NB4 (cell line): Measurements from ENCODE around the gene ABHD16B.

Experiments
- DNase-seq: peaks from one replicate; pipeline ENCODE4 v3.0.0; 2010; ENCODE audit warnings: low read depth
- H3K4me3 ChIP-seq: one replicate; pipeline ENCODE4 v1.5.1; 2011; ENCODE audit warnings: mild to moderate bottlenecking, low read depth, low read length, moderate library complexity
- MYC ChIP-seq: IDR thresholded peaks from 2 replicates; pipeline ENCODE4 v1.6.1; 2011; ENCODE audit warnings: low read depth, low read length
- POLR2A ChIP-seq: IDR thresholded peaks from 2 replicates; pipeline ENCODE4 v1.6.1; 2011; ENCODE audit warnings: mild to moderate bottlenecking; ENCODE audit not compliant: insufficient read length; ENCODE audit errors: extremely low read depth
- TF ChIP-seq, protein P1 (sequence below): IDR thresholded peaks from one replicate; pipeline ENCODE4 v1.5.1; 2012; ENCODE audit warnings: low read depth, low read length
- TF ChIP-seq, protein P2 (sequence below): IDR thresholded peaks from 2 replicates; pipeline ENCODE4 v1.6.1; 2011; ENCODE audit warnings: low read depth, low read length

ABHD16B gene

DNA sequence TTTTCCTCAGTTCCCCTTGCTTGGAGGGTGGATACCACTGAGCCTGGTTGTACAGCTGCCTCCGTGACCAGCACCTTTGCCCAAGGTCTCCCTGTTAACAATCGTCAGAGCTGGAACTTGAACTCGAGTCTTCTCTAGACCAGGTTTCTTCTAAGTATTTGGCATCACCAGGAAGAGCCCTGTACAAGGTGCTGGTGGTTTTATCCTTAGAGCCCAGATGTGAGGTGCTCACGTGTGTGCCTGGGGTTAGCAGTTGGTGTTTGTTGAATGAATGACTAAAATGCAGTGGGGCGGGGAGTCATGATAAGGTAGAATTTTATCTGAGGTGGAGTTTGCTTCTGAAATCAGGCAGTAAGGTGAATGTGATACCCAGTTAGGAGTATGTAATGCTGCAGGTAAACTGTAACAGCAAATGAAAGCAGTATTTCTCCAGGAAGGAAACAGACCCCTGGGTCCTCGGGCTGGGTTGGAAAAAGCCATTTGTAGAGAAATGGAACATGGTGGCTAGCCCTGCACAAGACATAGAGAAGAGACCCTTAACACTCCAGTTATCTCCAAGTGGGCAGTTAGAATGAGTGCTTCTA is 36.8 kb downstream of the ABHD16B start:
- no peak overlapping the region for H3K4me3 ChIP-seq
- TF ChIP-seq MYC = no peak
- TF ChIP-seq POLR2A = no peak
- TF ChIP-seq, protein P1, sequence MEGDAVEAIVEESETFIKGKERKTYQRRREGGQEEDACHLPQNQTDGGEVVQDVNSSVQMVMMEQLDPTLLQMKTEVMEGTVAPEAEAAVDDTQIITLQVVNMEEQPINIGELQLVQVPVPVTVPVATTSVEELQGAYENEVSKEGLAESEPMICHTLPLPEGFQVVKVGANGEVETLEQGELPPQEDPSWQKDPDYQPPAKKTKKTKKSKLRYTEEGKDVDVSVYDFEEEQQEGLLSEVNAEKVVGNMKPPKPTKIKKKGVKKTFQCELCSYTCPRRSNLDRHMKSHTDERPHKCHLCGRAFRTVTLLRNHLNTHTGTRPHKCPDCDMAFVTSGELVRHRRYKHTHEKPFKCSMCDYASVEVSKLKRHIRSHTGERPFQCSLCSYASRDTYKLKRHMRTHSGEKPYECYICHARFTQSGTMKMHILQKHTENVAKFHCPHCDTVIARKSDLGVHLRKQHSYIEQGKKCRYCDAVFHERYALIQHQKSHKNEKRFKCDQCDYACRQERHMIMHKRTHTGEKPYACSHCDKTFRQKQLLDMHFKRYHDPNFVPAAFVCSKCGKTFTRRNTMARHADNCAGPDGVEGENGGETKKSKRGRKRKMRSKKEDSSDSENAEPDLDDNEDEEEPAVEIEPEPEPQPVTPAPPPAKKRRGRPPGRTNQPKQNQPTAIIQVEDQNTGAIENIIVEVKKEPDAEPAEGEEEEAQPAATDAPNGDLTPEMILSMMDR = no peak
- TF ChIP-seq, protein P2, sequence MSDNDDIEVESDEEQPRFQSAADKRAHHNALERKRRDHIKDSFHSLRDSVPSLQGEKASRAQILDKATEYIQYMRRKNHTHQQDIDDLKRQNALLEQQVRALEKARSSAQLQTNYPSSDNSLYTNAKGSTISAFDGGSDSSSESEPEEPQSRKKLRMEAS = no peak
- DNase-seq = peak; percentile 2

DNA sequence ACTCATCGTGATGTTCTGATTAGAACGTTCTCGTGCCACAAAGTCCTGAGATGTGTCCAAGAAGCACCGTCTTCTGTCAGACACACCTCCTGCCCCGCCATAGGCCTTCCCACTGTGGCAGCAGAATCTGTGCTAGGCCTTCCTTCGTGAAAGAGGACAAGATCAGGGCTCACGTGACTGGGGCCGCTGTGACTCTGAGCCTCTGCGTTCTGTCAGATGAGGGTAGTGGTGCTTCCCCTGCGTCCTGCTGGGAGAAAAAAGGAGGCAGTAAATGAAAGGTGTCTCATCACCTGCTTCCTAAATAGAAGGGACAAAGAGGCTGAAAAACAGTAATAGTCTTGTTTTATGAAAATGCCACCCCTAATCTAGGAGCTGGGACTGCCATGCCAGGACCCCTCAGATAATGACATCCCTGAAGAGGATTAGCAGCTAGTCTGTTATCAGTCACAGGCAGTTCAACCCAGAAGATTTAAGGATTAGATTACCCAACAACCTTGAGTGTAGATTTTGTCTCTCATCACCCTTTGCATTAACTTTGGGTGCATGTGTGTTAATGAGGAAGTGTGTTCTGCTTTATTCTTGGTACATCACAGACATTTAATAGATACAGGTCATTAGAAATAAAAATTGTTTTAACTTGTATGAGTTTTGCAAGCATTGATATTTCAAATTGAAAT is 37.7 kb downstream of the ABHD16B start:
- H3K4me3 ChIP-seq = no peak overlapping the region
- DNase-seq = peak; percentile 79
- TF ChIP-seq, protein P2 = no peak
- TF ChIP-seq, protein P1 = no peak
- TF ChIP-seq MYC = no peak
- TF ChIP-seq POLR2A = no peak

- peak; percentile 70 for DNase-seq
- TF ChIP-seq, protein P2 = 0 out of 2 replicates have a peak, but pooled peaks have one; percentile 14
- TF ChIP-seq POLR2A = no peak
- peak overlapping the region; percentile 30 for H3K4me3 ChIP-seq
These were observed 39.1 kb downstream of the ABHD16B start for GRCh38 chr20:63900413-63900812.

- DNase-seq = peak; percentile 87
- TF ChIP-seq, protein P1 = no peak
- 0 out of 2 replicates have a peak, but pooled peaks have one; percentile 23 for TF ChIP-seq MYC
- no peak for TF ChIP-seq POLR2A
- TF ChIP-seq, protein P2 = no peak
These were observed 42.7 kb downstream of the ABHD16B start for GRCh38 chr20:63903796-63904561.

GRCh38 chr20:63908008-63908682 is 46.8 kb downstream of the ABHD16B start:
- TF ChIP-seq POLR2A (no peak), MYC (no peak)
- TF ChIP-seq, protein P1 = no peak
- TF ChIP-seq, protein P2 = no peak
- no peak overlapping the region for H3K4me3 ChIP-seq
- DNase-seq = no peak

More at GRCh38 chr20:63903796-63904561, 42.7 kb downstream of the ABHD16B start:
- H3K4me3 ChIP-seq = peak overlapping the region; percentile 27

GRCh38 chr20:63911176-63911575 is 49.9 kb downstream of the ABHD16B start:
- H3K4me3 ChIP-seq = no peak overlapping the region
- DNase-seq = no peak
- TF ChIP-seq, protein P2 = no peak
- TF ChIP-seq POLR2A (no peak), MYC (no peak)
- TF ChIP-seq, protein P1 = no peak
